HG03064 (cell line): ENCODE results near the gene ZDHHC8.

Experiments used
- ATAC-seq: cut with Tn5 transposase; IDR thresholded peaks from one replicate; pipeline ENCODE4 v1.9.1; 2021; ENCODE audit warnings: low read depth; ENCODE audit not compliant: unreplicated experiment

ZDHHC8 gene

GRCh38 chr22:20191000-20191515, 59.5 kb downstream of the ZDHHC8 start:
- no peak for ATAC-seq

- ATAC-seq, result no peak
Measured at GRCh38 chr22:20191803-20192202, 60.2 kb downstream of the ZDHHC8 start.

GRCh38 chr22:20192293-20192971, 60.8 kb downstream of the ZDHHC8 start:
- no peak for ATAC-seq

- ATAC-seq, result no peak
Measured at GRCh38 chr22:20192972-20193760, 61.6 kb downstream of the ZDHHC8 start.

GRCh38 chr22:20193761-20194494, 62.3 kb downstream of the ZDHHC8 start:
- no peak for ATAC-seq

- ATAC-seq, result no peak
Measured at GRCh38 chr22:20194681-20195593, 63.3 kb downstream of the ZDHHC8 start.

GRCh38 chr22:20196094-20196842, 64.7 kb downstream of the ZDHHC8 start:
- ATAC-seq, result no peak
